ENCODE measurements around the gene CEP41.

CEP41 gene

GRCh38 chr7:130349911-130350782 lies 90.7 kb downstream of the CEP41 start:
- no peak for DNase-seq

GRCh38 chr7:130346941-130347340 lies 93.9 kb downstream of the CEP41 start:
- no peak for DNase-seq

GRCh38 chr7:130346177-130346905 lies 94.5 kb downstream of the CEP41 start:
- DNase-seq: no peak

- DNase-seq: no peak
Measured at GRCh38 chr7:130345725-130346124, 95.1 kb downstream of the CEP41 start.

GRCh38 chr7:130345136-130345535 lies 95.7 kb downstream of the CEP41 start:
- DNase-seq: peak; percentile 63

GRCh38 chr7:130344271-130344866 lies 96.4 kb downstream of the CEP41 start, which contains the start of gene CPA5:
CPA5 (plus strand) TSS chr7:130344816; CDS start chr7:130346486, 1,670 bp downstream.
- DNase-seq: no peak
